Measurements from ENCODE around the gene OR2H2. TPM values are rescaled to one million over a fixed set of nuclear protein-coding genes. Genes with fewer than 3 reads are reported as not detected.

Gene OR2H2
- total RNA-seq, 1 donor: not detected

DNA sequence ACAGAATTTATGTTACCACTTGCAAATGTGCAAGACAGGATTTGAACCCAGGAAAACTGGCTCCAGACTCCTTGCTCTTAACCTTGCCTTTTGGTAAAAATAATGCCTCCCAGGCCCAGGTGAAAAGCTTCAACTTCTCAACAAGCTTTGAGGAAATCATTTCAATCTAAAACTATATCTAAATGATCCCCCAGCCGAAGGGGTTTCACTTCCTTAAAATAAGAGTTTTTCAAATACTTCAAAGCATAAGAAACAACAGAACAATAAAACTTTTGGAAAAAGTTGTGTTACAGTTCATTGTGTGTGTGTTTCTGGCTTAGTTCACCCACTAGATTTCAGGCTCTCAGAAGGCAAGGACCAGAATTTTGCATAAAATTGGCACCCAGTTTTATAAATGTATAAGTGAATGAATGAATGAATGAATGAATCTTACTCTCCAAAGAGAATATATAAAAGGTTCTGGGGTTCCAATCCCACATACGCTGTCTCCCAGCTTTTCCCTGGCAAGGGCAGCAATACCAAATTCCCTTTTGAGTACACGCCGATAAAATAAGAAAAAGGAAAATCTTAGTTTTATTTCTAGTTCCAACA, 5.4 kb downstream of the OR2H2 start:
- TF ChIP-seq, protein P1, sequence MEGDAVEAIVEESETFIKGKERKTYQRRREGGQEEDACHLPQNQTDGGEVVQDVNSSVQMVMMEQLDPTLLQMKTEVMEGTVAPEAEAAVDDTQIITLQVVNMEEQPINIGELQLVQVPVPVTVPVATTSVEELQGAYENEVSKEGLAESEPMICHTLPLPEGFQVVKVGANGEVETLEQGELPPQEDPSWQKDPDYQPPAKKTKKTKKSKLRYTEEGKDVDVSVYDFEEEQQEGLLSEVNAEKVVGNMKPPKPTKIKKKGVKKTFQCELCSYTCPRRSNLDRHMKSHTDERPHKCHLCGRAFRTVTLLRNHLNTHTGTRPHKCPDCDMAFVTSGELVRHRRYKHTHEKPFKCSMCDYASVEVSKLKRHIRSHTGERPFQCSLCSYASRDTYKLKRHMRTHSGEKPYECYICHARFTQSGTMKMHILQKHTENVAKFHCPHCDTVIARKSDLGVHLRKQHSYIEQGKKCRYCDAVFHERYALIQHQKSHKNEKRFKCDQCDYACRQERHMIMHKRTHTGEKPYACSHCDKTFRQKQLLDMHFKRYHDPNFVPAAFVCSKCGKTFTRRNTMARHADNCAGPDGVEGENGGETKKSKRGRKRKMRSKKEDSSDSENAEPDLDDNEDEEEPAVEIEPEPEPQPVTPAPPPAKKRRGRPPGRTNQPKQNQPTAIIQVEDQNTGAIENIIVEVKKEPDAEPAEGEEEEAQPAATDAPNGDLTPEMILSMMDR (IDR thresholded peaks at IDR 0.05; ENCODE audit: insufficient read depth, low read depth, low read length): no peak
- no peak overlapping the region for H3K4me3 ChIP-seq (ENCODE audit: low read depth, low read length)
- no peak for DNase-seq (ENCODE audit: low read depth)

DNA sequence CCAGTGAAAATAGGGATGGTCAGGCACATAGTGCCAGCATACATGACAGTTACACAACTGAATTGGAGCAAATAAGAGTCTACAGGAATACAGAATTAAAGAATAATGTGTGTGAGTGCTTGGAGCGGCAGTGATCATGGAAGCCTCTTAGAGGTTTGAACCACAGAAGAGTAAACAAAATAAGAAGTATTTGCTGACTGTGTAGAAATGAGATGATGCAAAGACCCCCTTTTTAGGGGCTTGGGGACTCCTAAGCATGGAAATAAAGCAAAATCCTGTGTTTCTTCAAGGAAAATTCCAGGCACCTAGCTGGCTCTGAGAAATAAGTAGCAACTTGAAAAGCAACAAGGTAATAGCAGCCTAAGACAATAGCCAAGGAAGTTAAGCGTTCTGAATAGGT, 6.8 kb downstream of the OR2H2 start:
- TF ChIP-seq, protein P1 (IDR thresholded peaks at IDR 0.05; ENCODE audit: insufficient read depth, low read depth, low read length): no peak
- no peak overlapping the region for H3K4me3 ChIP-seq (ENCODE audit: low read depth, low read length)
- DNase-seq (ENCODE audit: low read depth): no peak

DNA sequence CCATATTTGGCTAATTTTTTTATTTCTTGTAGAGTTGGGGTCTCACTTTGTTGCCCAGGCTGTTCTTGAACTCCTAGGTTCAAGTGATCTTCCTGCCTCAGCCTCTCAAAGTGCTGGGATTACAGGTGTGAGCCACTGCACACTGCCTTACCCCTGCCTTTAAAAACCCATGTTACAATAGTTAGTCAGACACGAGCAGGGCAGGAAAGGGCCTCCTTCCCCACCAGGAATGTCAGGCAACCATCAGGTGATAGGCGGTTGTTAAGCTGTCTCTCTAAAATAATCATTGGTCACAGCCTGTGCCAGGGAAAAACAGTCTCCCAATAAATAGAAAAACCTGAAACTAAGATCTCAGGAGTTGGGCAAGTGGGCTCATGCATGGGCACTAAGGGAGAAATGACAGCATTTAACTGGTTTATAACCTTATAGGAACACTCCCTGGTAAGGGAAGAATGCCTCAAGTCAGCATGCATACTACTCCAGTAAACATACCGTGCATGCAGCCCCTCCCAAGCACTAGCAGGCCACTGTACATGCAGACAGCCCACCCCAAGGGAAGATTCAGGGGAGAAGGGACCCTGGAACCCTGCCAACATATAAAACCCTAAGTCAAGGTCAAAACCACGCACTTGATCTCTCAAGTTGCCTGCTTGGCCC, 8.4 kb downstream of the OR2H2 start:
- H3K4me3 ChIP-seq (ENCODE audit: low read depth, low read length): no peak overlapping the region
- no peak for DNase-seq (ENCODE audit: low read depth)
- TF ChIP-seq, protein P1 (IDR thresholded peaks at IDR 0.05; ENCODE audit: insufficient read depth, low read depth, low read length): no peak

DNA sequence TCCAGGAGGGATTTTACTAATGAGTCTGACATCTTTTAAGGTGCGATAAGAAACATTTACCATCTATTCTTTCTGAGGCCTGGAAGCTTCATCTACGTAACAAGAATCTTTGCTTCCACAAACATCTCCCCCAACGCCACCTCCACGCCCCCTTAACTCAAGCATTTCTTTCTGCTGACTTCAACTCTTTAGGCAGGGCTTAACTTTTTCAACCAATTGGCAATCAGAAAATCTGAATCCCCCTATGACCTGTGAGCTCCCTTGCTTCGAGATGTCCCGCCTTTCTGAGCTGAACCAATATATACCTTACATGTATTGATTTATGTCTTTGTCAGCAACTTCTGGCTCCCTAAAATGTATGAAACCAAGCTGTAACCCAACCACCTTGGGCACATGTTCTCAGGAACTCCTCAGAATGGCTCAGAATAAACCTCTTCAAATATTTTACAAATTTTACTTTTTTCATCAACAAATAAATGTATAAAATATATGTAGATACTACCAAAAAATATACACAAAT, 11.5 kb downstream of the OR2H2 start:
- TF ChIP-seq, protein P1 (IDR thresholded peaks at IDR 0.05; ENCODE audit: insufficient read depth, low read depth, low read length): no peak
- DNase-seq (ENCODE audit: low read depth): no peak
- H3K4me3 ChIP-seq (ENCODE audit: low read depth, low read length): no peak overlapping the region

DNA sequence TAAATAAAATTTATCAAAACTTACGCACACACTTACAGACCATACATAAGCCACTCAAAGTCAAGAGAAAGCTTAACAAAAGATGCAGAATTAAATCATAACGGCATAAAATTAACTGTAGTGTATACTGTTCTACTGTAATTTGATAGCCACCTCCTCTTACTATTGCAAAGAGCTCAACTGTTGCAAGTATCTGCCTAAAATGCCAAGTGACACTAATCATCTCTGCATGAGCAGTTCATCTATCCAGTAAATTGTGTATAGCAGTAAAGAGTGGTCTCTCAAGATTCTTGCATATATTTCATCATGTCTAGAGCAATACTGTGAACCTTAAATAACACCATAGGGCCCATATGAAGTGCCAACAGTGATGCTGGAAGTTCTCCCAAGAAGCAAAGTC, 12.3 kb downstream of the OR2H2 start:
- DNase-seq (ENCODE audit: low read depth): no peak
- TF ChIP-seq, protein P1 (IDR thresholded peaks at IDR 0.05; ENCODE audit: insufficient read depth, low read depth, low read length): no peak
- no peak overlapping the region for H3K4me3 ChIP-seq (ENCODE audit: low read depth, low read length)

DNA sequence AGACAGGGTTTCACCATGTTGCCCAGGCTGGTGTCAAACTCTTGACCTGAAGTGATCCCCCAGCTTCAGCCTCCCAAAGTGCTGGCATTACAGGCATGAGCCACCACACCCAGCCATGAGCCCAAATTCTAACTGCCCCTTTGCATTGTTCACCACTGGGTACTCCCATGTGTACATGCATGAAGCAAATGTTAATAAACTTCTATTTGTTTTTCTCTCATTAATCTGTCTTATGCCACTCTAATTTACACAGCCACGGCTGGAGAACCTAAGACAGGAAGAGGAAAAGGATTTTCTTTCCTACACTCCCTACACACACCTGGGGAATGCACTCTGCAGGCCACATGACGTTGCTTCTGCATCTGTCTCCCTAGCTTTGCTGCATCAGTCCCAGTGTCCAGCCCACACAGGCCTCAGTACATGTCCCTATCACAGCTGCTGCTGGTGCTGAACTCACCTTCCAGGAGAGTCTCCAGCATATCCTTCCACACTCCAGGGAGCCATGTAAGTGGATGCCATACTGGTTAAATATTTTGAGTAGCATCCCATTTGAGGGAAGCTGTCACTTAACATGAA, 13.3 kb downstream of the OR2H2 start:
- no peak for DNase-seq (ENCODE audit: low read depth)
- TF ChIP-seq, protein P1 (IDR thresholded peaks at IDR 0.05; ENCODE audit: insufficient read depth, low read depth, low read length): no peak
- no peak overlapping the region for H3K4me3 ChIP-seq (ENCODE audit: low read depth, low read length)

Data from fibroblast of villous mesenchyme (primary cell).